GM19239 (cell line): ENCODE data around the gene GABRA5.
"Not testable (repeated sequence)": the region's sequence is repeated elsewhere in the genome, so short reads cannot be mapped to it uniquely, and the experiment has no call there.

Source experiments
- DNase-seq: peaks from one replicate; pipeline ENCODE4 v3.0.0; 2011; ENCODE audit warnings: low spot score; ENCODE audit not compliant: insufficient read length
- FAIRE-seq: peaks from 2 replicates; lab custom pipeline; 2011; peaks lifted over from hg19 to GRCh38; lab: Jason Lieb, UNC

GABRA5 gene

DNA sequence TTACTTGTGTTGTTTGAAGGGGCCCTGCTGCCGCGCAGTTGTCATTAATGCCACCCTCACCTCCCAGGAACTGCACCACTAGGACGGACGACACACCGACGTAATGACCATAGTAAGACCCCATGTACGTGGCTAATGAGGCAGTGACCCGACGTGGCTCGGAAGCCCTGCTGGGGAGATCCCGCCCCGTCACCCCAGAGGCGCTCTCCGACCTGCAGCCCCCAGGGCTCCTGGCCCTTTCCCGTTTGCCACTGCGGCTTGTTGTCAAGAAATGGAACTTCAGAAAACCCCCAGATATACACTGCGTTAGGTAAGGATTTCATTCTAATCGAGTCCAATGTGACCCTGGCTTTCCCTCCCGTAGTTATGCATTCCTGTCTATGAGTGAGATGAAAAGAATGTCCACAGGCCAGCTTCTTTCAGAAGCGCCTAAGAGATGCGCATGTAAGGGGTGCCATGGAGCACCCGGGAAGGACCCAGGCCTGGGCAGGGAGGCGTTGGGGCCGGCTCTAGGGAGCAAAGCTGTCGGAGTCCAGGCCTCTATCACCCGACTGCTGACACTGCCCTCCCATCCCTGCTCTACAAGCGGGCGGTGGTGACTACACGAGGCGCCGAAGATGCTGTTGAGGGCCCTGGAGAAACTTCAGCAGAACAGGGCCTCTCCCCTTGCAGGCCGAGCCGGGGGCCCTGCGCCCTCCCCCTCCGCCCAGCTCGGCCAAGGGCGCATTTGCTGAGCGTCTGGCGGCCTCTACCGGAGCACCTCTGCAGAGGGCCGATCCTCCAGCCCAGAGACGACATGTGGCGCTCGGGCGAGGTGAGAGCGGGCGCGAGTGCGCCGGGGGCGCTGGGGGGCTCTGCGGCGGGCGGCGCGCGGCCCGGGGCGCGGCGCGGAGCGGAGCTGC, at the start of gene GABRA5:
TSS of gene GABRA5 (plus strand) at position 765 of the 902 bp plus-strand sequence. CDS start 2,187 bp downstream, outside the sequence.
- no peak for FAIRE-seq
- no peak for DNase-seq

DNA sequence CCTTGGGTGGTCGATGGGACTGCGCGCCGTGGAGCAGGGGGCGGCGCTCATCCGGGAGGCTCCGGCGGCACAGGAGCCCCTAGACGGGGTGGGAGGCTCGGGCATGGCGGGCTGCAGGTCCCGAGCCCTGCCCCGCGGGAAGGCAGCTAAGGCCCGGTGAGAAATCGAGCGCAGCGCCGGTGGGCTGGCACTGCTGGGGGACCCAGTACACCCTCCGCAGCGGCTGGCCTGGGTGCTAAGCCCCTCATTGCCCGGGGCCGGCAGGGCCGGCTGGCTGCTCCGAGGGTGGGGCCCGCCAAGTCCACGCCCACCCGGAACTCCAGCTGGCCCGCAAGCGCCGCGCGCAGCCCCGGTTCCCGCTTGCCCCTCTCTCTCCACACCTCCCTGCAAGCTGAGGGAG, 35.7 kb upstream of the GABRA5 start:
- not testable (repeated sequence) for DNase-seq, FAIRE-seq

- DNase-seq (no peak), FAIRE-seq (no peak)
These were observed 34.9 kb upstream of the GABRA5 start for GRCh38 chr15:26831951-26832350.

DNA sequence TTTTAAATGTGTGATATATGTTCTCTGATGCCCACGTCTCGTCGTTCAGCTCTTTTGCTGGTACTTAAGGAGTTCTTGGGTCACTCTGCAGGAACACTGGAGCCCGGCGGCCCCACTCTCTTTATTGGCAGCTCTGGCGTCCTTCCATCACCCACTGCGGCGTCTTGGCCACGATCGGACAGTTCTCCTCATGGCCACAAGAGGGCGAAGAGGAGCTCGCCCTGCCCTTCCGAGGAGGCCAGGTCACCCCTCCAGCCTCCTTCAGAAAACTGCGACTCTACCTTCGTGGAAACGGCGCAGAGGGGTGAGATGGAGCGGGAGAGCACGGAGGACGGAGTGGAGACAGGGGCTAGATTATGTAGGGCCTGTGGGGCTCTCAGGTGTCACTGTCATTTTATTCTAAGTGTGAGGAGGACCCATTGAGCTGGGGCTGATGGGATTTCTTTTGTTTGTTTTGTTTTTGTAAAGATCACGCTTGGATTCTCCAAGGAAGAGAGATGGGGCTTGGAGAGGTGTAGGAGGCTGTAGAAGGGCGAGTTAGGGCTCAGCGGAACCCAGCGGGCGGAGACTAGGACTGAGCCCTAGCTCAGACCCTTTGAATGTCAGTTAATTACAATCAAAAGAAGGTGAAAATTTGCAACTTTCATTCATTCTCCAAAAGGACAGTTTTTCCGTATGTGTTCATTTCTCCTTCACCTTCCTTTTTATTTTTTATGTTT, 28.0 kb upstream of the GABRA5 start:
- DNase-seq (peak; percentile 6), FAIRE-seq (no peak)

- no peak for FAIRE-seq
- DNase-seq = no peak
These were observed 25.3 kb upstream of the GABRA5 start for GRCh38 chr15:26841514-26841913.

GRCh38 chr15:26841941-26842340, 24.9 kb upstream of the GABRA5 start:
- FAIRE-seq (no peak), DNase-seq (no peak)

GRCh38 chr15:26842391-26842790, 24.5 kb upstream of the GABRA5 start:
- no peak for DNase-seq

DNA sequence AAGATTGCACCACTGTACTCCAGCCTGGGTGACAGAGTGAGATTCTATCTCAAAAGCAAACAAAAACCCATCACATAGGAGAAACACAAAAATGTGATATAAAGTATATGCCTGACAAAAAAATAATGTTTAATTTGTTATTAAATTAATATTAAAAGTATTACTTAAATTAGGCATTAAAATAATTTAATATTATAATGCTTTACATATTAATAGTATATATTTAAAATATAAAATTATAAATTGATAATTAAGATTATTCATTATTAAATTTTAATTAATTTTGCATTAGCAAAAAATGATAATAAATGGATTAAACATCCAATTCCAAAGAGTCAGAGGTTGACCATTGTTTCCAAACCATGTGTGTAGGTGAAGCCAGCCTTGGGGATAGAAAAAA, 22.0 kb upstream of the GABRA5 start:
- DNase-seq = no peak
- FAIRE-seq = no peak

More at GRCh38 chr15:26842391-26842790, 24.5 kb upstream of the GABRA5 start:
- no peak for FAIRE-seq

DNA sequence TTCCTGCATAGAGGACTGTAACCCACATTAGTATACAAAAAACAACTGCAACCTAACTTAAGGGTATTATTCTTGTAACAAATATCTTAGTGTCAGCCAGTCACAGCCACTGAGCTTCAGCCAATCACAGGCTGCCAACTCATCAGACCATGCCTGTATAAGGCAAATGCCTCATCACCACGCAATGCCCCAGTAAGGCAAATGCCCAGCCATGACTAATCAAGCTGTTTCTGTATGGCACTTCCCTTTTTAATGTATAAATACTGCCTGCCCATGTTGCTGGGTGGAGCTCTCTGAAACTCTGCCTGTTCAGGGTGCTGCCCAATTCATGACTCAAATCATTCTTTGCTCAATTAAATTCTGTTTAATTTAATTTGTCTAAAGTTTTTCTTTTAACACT, 18.4 kb upstream of the GABRA5 start:
- FAIRE-seq = no peak

GRCh38 chr15:26850161-26850560, 16.7 kb upstream of the GABRA5 start:
- FAIRE-seq (no peak), DNase-seq (no peak)

More for the DNA sequence above, 18.4 kb upstream of the GABRA5 start:
- DNase-seq = no peak

GRCh38 chr15:26852980-26853379, 13.9 kb upstream of the GABRA5 start:
- no peak for FAIRE-seq
- no peak for DNase-seq

GRCh38 chr15:26854435-26854834, 12.4 kb upstream of the GABRA5 start:
- no peak for FAIRE-seq
- no peak for DNase-seq

DNA sequence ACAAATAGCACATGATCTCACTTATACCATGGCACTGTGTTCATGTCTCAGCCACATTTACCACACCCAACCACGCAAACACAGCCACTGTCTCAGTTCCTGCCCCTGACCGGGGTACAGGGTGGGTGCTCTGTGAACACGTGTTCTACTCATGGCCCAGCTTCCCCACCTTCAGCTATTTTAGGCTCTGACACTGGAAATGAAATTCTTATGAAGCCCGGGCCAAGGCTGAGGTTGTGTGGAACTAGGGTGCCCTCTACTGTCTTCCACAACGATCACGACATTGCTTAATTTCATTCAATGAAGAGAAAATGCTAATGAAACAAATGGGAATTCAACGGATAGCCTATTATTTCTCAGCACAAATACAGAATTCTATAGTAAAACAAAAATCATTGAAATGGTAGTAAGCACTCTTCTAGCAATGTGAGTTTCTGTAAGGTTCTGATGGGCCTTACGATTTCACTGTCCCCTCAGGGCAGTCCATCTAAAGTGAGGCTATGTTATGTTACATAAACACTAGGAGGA, 2.1 kb upstream of the GABRA5 start:
- DNase-seq (no peak), FAIRE-seq (no peak)

GRCh38 chr15:26867200-26868007, 542 bp downstream of the GABRA5 start:
- no peak for DNase-seq
- FAIRE-seq = no peak

DNA sequence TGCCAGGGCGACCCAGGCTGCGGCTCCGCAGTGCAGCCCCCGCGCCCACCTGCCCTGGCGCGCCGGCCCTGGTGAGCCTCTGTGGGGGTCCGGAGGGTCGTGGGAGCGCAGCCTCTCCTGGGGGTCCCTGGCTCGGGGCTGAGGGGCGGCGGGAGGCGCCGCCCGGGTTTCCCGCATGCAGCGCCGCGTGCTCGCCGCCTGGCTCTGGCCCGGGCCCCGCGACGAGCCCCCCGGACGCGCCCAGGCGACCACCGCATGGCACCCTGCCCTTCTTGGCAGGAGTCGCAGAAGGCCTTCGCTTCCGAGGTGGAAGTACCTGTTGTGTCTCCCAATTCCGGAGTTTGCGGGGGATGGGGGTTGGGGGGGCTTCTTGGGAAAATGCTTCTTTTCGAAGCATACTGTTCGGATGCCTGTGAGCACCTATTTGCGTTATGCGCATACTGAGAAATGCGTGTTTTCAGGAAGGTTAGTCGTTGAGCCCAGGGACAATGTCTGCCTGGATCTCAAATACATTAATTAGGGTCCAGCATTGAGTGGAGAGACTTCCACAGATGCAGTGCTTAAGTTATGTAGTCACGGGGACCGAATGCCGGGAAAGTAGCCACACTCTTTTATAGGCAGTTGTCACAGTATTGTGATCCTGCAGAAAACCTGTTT, 1.3 kb downstream of the GABRA5 start:
- FAIRE-seq = no peak
- DNase-seq = no peak

DNA sequence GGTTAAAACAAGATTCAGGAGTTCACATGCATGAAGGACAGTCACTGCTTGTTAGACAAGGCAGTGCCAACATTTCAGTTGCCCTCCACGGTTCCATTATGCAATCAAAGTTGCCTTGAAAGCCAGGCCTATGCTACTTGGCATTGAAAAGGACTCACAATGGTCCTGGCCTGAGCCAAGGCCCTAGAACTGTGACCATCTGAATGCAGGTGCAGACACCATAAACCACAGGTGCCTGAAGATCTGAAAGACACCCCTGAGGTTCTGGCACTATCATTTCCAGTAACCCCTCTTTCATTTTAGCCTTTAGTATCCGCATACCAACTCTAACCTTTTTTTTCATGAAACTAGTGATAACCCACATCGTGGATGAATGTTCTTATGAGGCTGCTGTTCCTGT, 2.8 kb downstream of the GABRA5 start:
- no peak for DNase-seq
- FAIRE-seq = no peak

DNA sequence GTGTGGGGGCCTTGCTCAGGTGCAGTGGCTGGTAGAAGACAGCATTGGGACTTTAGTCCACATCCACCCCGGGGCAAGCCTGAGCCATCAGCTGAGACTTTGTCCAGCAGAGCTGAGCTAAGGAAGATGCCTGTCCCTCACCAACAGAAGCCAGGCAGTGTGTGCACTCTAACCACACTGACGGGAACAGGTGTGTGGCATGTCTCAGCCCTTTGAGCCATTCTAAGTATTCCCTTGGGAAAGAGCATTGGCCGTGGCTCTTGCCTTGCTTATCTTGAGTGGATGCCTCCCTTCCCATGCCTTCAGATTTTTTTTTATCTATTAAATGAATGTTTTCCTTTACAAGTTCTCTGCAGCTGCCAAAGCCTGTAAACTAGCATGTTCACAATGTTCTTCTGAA, 3.5 kb downstream of the GABRA5 start:
- FAIRE-seq = no peak
- no peak for DNase-seq

GRCh38 chr15:26872206-26872605, 5.3 kb downstream of the GABRA5 start:
- FAIRE-seq (no peak), DNase-seq (no peak)

DNA sequence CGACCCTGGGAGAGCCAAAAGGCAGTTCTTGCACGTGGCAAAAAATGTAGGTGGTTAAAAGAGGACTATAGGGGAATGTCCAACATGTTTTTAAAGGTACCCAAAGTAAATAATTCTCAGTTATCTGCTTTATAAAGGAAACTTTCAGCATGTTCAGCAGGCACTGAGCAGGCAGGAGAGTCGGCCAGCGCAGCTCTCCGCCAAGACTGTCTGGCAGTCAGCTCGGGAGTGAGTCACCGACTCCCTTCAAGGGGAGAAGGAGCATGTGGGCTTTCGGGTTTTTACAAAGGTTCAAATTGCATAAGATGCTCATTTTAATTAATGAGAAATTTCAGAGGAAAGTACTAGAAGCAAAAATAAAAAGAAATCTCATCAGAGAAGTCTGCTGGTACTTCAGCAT, 7.0 kb downstream of the GABRA5 start:
- DNase-seq (no peak), FAIRE-seq (no peak)
